NB4 (cell line): ENCODE measurements around the gene FSTL5.

Experiments used
- CTCF ChIP-seq: IDR thresholded peaks from one replicate; pipeline ENCODE4 v1.5.1; 2012; ENCODE audit warnings: low read depth, low read length
- MYC ChIP-seq: IDR thresholded peaks from 2 replicates; pipeline ENCODE4 v1.6.1; 2011; ENCODE audit warnings: low read depth, low read length
- POLR2A ChIP-seq: IDR thresholded peaks from 2 replicates; pipeline ENCODE4 v1.6.1; 2011; ENCODE audit warnings: mild to moderate bottlenecking; ENCODE audit not compliant: insufficient read length; ENCODE audit errors: extremely low read depth
- TF ChIP-seq, protein P1 (sequence below): IDR thresholded peaks from 2 replicates; pipeline ENCODE4 v1.6.1; 2011; ENCODE audit warnings: low read depth, low read length

DNA sequence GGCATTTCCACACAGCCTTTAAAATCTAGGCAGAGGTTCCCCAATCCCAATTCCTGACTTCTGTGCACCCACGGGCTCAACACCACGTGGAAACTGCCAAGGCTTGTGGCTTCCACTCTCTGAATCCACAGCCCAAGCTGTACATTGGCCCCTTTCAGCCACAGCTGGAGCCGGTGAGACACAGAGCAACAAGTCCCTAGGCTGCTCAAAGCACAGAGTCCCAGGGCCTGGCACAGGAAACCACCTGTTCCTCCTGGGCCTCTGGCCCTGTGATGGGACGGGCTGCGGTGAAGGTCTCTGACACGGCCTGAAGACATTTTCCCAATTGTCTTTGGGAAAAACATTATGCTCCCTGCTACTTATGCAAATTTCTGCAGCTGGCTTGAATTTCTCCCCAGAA lies 500.0 kb downstream of the FSTL5 start:
- TF ChIP-seq CTCF, result no peak
- TF ChIP-seq, protein P1, sequence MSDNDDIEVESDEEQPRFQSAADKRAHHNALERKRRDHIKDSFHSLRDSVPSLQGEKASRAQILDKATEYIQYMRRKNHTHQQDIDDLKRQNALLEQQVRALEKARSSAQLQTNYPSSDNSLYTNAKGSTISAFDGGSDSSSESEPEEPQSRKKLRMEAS, result no peak
- TF ChIP-seq POLR2A, result no peak
- TF ChIP-seq MYC, result no peak
